Stimulated activated CD4-positive, alpha-beta T cell treated with anti-CD3 and anti-CD28 coated beads, Interleukin-2, amount 100 ng/mL, for 24 hours (primary cell): Measurements from ENCODE around the gene FNDC4.
"Not testable (repeated sequence)": the region's sequence is repeated elsewhere in the genome, so short reads cannot be mapped to it uniquely, and the experiment has no call there.

Experiments used
- DNase-seq, 2 donors: peaks; one replicate each; pipeline ENCODE4 v3.0.0-alpha.2; 2020

The FNDC4 gene, protein sequence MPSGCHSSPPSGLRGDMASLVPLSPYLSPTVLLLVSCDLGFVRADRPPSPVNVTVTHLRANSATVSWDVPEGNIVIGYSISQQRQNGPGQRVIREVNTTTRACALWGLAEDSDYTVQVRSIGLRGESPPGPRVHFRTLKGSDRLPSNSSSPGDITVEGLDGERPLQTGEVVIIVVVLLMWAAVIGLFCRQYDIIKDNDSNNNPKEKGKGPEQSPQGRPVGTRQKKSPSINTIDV

DNA sequence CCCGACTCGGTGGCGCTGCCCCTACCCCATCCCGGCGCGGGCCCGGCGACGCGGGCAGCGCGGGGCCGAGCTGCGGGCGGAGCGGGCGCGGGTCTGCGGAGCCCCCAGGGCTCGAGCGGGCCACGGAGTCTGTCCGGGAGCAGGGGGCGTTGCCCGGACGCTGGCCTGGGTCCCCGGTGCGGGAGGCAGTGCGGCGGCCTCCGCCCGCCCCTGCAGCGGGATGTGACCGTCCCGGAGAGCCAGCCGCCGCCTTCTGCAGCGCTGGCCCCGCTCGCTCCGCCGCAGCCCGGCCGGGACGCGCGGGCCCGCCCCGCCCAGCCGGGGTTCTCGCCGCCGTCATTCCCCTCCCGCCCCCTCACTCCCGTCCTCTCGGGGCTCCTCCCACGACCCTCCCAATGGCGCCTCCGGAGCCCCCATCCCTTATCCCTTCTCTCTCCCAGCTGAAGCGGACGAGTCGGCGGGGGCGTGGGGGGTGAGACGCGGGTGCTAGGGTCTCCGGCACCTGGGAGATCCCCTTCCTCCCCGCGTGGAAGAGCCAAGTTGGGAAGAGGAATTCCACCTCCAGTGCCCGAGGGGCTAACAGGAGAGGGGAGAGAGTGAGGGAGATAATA is at the start of gene FNDC4:
Gene FNDC4 (minus strand): TSS at position 257 of the 611 bp plus-strand sequence. CDS start 521 bp downstream, outside the sequence.
- DNase-seq: peak in 1 of 2 donors; percentile 28

DNA sequence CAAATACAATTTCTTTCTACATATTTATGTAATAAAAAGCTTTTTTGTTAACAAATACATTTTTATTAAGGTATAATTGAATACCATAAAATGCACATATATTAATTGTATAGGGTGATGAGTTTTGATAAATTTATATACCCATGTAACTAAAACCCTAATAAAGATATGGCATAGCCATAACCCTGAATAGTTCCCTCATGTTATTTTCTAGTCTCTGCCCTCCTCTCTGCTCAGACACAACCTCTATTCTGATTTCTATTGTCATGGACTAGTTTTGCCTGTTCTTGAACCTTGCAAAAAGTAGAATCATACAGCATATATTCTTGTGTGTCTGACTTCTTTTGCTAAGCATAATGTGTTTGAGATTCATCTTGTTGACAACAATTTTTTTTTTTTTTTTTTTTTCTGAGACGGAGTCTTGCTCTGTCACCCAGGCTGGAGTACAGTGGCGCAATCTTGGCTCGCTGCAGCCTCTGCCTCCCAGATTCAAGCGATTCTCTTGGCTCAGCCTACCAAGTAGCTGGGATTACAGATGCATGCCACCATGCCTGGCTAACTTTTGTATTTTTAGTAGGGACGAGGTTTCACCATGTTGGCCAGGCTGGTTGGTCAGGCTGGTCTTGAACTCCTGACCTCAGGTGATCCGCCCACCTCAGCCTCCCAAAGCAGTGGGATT is 49.3 kb upstream of the FNDC4 start:
- DNase-seq: no peak

DNA sequence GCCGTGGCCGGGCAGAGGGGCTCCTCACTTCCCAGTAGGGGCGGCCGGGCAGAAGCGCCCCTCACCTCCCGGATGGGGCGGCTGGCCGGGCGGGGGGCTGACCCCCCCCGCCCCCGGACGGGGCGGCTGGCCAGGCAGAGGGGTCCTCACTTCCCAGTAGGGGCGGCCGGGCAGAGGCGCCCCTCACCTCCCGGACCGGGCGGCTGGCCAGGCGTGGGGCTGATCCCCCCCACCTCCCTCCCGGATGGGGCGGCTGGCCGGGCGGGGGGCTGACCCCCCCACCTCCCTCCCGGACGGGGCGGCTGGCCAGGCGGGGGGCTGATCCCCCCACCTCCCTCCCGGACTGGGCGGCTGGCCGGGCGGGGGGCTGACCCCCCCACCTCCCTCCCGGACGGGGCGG is 44.6 kb upstream of the FNDC4 start:
- DNase-seq: not testable (repeated sequence)

DNA sequence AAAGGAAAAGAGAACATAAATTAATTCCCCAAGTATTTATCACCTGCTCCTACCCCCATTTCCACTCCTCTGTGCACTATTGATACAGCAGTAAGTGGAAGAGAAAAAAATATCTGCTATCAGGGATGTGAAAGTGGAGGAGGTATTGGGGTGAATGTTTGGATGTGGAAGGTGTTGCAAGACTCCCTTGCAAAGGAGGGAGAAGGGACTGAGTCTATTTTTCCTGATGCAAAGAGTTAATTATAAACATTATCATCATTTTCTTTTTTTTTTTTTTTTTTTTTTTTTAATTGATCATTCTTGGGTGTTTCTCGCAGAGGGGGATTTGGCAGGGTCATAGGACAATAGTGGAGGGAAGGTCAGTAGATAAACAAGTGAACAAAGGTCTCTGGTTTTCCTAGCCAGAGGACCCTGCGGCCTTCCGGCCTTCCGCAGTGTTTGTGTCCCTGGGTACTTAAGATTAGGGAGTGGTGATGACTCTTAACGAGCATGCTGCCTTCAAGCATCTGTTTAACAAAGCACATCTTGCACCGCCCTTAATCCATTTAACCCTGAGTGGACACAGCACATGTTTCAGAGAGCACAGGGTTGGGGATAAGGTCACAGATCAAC is 43.9 kb upstream of the FNDC4 start:
- DNase-seq: not testable (repeated sequence)

DNA sequence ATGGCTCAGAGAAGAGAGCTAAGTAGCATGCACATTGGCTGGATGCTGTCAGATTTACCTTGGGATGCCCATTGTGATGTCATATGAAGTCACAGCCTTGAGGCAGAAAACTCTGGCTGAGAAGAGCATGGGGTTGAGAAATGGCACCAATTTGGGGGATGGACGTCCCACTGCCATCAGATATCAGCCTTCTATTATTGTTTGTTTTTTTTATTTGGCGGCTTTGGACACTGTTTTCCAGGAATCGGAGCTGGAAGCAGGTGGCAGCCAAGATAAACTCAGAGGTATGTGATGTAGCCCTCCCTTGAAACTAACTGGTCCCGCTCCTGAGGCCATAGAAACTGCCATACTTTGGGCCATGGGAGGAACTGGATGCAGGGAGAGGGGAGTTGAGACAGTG is 42.3 kb upstream of the FNDC4 start:
- DNase-seq: no peak

DNA sequence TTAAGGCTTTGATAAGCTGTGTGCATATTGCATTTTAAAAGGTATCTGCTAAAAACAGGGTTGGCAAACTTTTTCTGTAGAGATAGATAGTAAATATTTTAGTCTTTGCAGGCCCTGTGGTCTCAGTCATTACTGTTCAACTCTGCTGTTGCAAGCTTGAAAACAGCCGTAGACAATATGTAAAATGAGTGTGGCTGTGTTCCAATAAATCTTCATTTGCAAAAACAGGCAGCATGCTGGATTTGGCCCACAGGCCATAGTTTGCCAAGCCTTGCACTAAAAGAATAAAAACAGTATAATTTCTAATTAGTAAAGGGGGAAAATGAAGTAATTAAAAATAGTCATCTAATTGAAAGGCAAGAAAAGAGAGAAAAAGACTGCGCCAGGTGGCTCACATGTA is 37.0 kb upstream of the FNDC4 start:
- no peak for DNase-seq

DNA sequence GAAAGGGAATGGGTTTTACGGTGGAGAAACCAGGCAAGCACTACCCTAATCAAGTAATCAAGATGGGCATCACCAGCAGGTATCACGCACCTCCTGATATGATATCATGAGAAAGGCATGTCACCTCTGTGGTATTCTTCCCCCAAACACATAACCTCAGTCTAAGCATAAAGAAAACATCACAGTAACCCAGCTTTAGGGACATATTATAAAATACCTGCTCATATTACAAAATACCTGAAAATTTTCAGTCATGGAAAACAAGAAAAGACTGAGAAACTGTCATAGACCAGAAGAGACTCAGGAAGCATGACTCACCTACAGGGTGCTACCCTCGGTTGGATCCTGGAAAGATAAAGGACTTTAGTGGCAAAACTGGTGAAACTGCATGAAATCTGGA is 32.2 kb upstream of the FNDC4 start:
- no peak for DNase-seq

DNA sequence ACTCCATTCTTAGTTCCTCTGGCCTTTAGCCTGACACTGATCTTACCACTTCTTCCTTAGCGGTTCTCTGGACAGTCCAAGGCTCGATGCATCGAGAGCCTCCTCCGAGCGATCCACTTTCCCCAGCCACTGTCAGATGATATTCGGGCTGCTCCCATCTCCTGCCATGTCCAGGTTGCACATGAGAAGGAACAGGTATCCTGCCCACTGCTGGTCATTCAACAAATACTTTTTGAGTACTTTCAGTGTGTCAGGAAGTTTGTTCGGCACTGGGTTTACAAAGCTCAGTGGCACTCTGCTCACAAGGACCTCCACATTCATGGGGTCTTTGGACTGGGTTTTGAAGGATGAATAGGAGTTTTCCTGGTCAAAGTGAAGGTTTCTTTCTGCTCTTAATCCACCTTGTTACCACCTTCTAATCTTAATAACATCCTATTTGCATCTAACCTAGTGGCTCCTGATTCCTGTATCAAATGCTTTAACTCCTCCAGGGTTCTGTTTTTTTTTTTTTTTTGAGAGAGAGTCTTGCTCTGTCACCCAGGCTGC is 27.5 kb upstream of the FNDC4 start:
- DNase-seq: no peak

DNA sequence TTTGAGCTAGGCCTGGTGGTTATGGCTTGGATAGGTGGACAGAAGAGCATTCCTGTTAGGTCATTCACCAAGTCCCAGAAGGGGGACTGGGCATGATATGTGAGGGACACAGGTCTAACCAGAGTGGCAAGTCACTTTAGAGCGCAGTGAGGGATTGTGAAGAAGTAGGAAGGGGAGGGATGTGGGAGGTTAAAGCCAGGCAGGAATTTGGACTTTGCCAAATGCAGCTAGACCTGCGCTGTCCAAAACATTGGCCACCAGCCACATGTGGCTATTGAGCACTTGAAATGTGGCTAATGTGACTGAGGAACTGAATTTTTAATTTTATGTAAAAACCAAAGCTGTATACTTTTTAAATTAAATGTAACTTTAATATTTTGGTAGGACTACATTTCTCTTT is 25.3 kb upstream of the FNDC4 start:
- DNase-seq: no peak

DNA sequence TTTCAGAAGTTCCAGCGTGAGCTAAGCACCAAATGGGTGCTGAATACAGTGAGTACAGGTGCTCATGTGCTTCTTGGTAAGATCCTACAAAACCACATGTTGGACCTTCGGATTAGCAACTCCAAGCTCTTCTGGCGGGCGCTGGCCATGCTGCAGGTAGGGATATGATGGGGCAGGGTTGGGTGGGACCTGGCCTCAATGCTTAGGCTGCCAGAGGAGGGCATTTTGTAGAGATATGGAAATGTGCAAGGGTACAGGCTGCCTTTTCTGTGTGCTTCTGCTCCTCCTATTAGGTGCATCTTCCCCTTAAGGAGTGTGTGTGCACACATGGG is 23.7 kb upstream of the FNDC4 start:
- no peak for DNase-seq

DNA sequence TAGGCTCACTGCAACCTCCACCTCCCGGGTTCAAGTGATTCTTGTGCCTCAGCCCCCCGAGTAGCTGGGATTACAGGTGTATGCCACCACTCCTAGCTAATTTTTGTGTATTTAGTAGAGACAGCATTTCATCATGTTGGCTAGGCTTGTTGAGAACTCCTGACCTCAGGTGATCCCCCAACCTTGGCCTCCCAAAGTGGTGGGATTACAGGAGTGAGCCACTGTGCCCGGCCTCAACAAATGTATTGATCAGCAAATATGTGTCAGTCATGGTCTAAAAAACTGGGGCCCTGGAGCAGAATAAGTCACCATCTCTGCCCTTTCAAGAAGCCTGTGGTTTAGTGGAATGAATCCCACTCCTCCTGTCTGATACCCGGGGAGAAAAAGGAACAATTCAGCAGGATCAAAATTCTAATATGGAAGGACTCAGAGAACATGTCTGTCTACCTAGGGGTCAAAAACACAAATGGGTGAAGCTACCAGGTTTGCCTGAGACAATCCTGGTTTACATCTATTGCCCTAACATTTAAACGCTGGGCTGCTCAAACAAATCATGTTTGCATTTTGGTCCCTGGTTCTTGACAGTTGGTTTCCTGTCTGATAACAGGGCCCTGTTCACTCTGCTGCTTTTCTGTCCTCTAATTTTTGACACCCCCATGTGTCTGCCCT is 23.2 kb upstream of the FNDC4 start:
- DNase-seq: no peak

DNA sequence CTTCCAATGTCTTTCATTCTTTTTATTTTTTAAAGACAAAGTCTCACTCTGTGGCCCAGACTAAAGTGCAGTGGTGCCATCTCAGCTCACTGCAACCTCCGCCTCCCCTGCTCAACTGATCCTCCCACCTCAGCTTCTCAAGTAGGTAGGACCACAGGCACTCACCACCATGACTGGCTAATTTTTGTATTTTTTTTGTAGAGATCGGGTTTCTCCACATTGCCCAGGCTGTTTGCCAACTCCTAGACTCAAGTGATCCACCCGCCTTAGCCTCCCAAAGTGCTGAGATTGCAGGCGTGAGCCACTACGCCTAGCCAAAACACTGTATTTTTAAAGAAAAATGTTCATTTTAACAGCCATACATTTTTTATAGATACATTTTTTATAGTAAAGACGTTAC is 14.3 kb upstream of the FNDC4 start:
- DNase-seq: no peak

DNA sequence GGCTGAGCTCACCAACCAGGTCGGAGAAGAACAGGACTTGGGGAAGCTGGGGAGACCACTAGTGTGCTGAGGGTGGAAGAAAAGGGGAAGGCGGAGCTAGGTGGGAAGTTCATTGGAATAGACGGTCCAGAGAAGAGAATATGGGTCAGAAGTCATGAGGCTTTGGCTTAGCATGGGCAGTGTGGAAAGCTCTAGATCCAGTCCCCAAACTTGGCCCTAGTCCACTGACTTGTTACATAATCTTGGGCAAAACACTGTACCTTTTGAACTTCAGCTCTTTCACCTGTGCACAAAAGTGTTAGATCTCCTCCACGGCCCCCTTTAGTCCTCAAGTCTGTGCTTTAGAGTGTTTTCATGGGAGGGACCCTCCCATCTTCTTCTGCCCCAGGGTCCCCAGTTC is 12.3 kb upstream of the FNDC4 start:
- no peak for DNase-seq

DNA sequence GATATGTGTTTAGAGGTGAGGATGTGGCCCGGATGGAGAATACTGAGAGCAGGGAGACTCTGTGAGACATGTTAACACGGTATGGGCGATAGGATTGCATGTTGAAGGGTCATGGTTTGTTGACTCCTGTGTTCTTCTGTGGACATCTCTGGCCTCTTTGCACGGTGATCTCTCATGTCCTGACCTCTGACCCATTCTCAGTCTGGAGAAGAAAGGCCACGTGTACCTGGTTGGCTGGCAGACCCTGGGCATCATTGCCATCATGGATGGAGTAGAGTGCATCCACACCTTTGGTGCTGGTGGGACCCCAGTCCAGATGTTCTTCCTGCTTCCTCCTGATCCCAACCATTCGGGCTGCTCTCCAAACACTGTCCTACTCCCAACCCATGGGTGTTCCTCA is 11.6 kb upstream of the FNDC4 start:
- no peak for DNase-seq

DNA sequence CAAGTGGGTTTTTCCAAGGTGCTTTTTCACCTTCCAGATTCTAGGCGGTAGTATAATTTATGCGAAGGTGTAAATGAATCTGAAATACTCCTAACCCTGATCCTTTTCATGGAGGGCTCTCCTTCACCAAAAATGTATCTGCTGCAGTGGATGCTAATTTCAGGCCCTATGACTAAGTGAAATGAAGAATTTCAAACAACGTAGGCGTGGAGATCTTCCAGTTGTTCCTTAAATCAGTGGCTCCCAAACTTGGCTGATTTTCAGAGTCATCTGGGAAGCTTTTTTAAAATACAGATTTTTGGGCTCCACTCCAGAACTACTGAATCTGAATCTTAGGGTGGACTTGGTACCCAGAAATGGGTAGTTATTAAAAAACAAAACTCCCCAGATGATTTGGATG is 7.1 kb upstream of the FNDC4 start:
- DNase-seq: no peak

DNA sequence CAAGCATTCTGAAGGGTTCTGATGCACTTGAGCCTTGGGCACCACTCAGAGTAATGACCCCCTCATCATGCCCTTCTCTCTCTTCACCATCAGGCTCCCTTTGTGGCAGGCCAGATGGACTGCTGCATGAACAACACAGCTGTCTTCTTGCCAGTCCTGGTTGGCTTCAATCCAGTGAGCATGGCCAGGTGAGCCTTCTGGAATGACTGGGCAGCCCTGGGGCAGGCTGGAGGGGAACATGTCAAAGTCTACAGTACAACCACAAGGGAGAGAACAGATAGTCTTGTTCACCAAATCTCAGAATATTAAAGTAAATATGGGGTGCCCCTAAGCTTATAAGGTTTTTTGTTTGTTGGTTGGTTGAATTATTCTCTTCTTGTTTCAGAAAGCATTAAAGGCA is 6.0 kb upstream of the FNDC4 start:
- DNase-seq: no peak

DNA sequence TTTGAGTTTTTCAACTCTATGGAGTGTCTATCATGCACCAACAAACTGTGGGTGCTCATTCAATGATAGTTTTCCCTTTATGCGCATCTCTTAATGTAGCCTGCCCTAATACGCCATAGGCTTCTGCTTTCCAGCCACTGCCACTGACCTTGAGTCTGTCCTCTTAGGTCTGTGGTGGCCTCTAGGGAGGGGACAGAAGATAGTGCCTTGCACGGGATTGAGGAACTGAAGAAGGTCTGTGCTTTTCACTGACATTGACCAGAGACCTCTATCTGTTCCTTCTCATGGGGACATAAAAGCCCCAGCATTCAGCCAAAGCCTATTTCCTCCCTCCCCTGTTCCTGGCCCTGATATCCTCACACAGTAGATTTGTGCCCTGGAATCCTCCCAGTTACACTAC is 4.0 kb upstream of the FNDC4 start:
- no peak for DNase-seq

DNA sequence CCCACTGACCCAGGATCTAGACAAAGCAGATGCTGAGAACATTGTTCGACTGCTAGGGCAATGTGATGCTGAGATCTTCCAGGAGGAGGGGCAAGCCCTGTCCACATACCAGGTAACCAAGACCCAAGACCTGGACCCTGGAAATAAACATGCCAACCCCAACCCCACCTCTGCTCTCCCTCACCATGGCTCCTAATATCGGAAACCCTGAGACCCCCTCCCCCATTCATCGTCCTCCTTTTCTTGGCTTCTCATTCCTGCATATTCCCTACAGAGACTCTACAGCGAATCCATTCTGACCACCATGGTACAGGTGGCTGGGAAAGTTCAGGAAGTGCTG is 2.3 kb upstream of the FNDC4 start:
- DNase-seq: no peak

DNA sequence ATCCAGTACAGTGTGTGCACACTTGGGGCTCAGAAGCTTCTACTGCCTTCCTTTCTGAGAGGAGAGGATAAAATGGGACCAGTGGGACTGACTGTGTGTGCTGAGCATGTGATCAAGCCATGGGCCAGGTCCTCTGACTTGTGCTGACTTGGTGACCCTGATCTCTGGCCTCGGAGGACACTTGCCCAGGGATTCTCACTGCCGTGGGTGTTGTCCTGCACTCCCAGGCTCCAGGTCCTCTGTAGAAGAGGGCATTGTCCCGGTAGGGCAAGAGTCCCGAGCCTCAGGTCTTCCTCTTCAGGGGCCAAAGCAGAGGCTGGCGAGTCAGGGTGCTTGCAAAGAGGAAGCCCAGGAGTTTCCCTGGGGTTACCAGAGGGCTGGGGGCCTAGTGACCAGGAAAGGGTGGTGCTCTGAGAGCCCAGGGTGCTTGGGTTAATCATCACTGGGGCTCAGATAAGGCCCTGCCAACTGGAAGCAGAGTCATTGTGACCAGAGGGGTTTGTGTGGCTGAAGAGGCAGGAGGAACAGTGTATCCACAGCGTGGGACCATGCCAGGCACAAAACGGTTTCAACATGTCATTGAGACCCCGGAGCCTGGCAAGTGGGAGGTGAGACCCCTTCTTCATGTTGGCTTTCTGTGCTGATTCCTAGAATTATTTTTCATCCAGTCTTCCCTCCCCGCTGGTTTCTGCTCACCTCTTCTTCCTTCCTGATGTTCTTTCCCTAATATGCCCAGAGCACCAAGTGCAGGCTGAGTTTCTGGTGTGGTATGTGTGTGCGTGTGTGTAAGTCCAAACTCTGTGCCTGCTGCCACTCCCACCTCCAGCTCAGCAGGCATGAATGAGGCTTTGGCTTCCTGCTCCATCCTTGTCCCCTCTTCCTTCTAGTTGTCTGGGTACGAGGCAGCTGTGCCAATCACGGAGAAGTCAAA is 1.6 kb upstream of the FNDC4 start, which contains the start of gene GCKR:
Gene GCKR (plus strand): TSS at position 483 of the 931 bp plus-strand sequence. CDS start 66 bp downstream, at position 549.
- no peak for DNase-seq

DNA sequence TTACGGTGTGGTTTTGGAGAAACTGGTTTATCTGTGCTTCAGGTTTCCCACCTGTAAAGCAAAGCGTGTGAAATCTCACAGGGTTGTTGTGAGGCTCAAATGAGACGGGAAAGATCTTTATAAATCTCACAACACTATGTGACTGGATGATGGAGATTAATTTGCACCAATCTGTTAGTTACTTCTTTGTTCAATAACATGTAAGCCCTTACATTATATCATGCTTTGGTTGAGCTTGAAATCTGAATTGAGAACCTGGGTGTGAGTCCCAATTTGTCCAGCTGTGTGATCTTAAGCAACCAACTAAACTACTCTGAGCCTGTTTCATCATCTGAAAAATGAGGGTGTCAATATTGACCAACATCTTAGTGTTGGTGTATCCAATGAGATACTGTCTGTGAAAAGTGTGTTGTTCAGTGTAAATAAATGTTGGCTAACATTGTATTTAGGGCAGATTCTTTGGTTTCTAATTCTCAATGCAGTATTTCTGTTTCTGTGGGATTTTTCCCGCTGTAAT is 898 bp upstream of the FNDC4 start:
- DNase-seq: no peak

DNA sequence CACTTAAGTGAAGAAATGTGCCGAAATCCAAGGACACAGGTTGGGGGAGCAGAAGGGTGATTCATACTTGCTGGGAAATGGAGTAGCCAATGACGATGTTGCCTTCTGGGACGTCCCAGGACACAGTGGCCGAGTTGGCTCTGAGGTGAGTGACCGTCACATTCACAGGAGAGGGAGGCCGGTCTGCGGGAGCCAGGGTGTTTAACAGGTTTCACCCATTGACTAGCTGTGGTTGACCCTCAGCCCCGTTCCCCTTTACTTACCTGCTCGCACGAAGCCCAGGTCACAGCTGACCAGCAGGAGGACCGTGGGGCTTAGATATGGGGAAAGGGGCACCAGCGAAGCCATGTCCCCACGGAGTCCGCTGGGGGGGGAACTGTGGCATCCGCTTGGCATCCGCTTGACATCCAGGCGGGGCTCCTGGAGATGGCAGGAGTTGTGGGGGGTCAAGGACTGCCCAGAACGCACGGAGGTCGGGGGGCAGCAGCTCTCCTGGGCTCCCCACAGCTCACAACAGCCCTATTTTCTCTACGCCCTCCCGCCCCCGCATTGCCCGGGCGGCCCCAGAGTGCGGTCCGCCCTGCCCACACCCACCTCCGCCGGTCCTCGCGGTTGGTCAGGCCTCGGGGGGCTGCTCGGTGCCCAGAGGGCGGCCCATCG is 586 bp downstream of the FNDC4 start:
- no peak for DNase-seq

DNA sequence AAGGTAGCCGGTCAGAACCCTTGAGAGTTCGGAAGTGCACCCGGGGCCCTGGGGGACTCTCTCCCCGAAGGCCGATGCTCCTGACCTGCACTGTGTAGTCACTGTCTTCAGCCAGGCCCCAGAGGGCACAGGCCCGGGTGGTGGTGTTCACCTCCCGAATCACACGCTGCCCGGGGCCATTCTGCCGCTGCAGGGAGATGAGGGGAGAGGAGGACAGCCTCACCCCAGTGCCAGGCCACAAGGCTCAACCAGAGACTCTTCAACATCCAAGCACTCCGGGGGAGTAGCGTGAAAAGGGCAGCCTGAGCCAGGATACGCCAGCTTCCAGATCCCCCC is 1.1 kb downstream of the FNDC4 start:
- no peak for DNase-seq
